ENCODE results near the gene SALL2.

DNA sequence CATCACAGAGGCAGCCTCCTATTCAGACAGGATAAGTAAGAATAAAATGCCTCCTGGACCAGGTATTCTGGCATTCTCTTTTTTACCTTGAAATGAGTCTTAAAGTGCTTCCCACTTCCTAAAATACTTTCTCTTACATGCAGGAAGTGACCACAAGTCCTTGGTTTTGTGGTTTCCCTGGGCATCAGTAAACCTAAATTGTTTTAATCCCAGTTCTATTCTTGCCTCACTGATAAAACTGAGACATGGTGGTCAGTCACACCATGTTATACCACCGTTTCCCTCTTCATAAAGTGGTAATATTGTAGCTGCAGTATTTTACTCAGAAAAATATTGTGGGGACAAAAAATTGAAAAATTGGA, 1.2 kb upstream of the SALL2 start:
- TF ChIP-seq POLR2A (IDR thresholded peaks at IDR 0.05) = no peak
- TF ChIP-seq, protein P1, sequence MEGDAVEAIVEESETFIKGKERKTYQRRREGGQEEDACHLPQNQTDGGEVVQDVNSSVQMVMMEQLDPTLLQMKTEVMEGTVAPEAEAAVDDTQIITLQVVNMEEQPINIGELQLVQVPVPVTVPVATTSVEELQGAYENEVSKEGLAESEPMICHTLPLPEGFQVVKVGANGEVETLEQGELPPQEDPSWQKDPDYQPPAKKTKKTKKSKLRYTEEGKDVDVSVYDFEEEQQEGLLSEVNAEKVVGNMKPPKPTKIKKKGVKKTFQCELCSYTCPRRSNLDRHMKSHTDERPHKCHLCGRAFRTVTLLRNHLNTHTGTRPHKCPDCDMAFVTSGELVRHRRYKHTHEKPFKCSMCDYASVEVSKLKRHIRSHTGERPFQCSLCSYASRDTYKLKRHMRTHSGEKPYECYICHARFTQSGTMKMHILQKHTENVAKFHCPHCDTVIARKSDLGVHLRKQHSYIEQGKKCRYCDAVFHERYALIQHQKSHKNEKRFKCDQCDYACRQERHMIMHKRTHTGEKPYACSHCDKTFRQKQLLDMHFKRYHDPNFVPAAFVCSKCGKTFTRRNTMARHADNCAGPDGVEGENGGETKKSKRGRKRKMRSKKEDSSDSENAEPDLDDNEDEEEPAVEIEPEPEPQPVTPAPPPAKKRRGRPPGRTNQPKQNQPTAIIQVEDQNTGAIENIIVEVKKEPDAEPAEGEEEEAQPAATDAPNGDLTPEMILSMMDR (IDR thresholded peaks at IDR 0.05) = no peak

Data from adrenal gland (tissue), 5 donors.